Type B pancreatic cell (in vitro differentiated cells): ENCODE results near the gene ADAMTS16. TPM values are rescaled to one million over a fixed set of nuclear protein-coding genes. Genes with fewer than 3 reads are reported as not detected.
"Not testable (repeated sequence)": the region's sequence is repeated elsewhere in the genome, so short reads cannot be mapped to it uniquely, and the experiment has no call there.

Experiments
- DNase-seq: peaks from one replicate; pipeline ENCODE4 v3.0.0; 2021; ENCODE audit warnings: mixed read lengths; ENCODE audit not compliant: unreplicated experiment; ENCODE audit errors: extremely low spot score
- H3K27ac Mint-ChIP-seq: 2 replicates; pipeline ENCODE4 v1.8.0; 2021; ENCODE audit warnings: mild to moderate bottlenecking, mixed read lengths
- H3K27me3 Mint-ChIP-seq: 2 replicates; pipeline ENCODE4 v1.8.0; 2021; ENCODE audit warnings: mixed read lengths
- H3K36me3 Mint-ChIP-seq: 2 replicates; pipeline ENCODE4 v1.8.0; 2021; ENCODE audit warnings: mixed read lengths
- H3K4me1 Mint-ChIP-seq: one replicate; pipeline ENCODE4 v1.8.0; 2021; ENCODE audit warnings: mixed read lengths; ENCODE audit not compliant: unreplicated experiment
- H3K4me3 Mint-ChIP-seq: 2 replicates; pipeline ENCODE4 v1.8.0; 2021; ENCODE audit warnings: mild to moderate bottlenecking, mixed read lengths
- H3K9me3 Mint-ChIP-seq: 2 replicates; pipeline ENCODE4 v1.8.0; 2021; ENCODE audit warnings: mixed read lengths
- total RNA-seq: library from RNA; stranded (reverse); gene quantifications from 2 replicates; pipeline ENCODE4 v1.2.1, GENCODE V29; 2021; ENCODE audit warnings: low replicate concordance
- TF ChIP-seq, protein P1 (sequence below): fragments of 200-600 bp; sonication (generic); conservative IDR thresholded peaks from 2 replicates; pipeline ENCODE4 v1.5.0; 2021; ENCODE audit warnings: antibody characterized with exemption, mild to moderate bottlenecking

The ADAMTS16 gene
- total RNA-seq, 1 donor from 2014 or later, result 23.3 TPM

DNA sequence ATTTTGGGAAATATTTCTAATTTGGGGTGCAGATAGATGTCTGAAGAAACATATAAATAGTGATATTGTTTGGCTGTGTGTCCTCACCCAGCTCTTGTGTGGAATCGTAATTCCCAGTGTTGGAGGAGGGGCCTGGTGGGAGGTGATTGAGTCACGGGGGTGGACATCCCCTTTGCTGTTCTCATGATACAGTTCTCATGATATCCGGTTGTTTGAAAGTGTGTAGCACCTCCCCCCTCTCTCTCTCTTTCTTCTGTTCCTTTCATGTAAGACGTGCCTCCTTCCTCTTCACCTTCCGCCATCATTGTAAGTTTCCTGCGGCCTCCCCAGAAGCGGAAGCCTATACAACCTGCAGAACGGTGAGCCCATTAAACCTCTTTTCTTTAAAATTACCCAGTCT is 11.4 kb upstream of the ADAMTS16 start:
- Mint-ChIP-seq H3K36me3 (no peaks in the 10 kb centered on the region), H3K4me3 (no peak overlapping the region), H3K27me3 (peaks cover 2% of the 10 kb centered on the region), H3K27ac (no peak overlapping the region), H3K4me1 (no peaks in the 10 kb centered on the region), H3K9me3 (no peaks in the 10 kb centered on the region)
- TF ChIP-seq, protein P1, sequence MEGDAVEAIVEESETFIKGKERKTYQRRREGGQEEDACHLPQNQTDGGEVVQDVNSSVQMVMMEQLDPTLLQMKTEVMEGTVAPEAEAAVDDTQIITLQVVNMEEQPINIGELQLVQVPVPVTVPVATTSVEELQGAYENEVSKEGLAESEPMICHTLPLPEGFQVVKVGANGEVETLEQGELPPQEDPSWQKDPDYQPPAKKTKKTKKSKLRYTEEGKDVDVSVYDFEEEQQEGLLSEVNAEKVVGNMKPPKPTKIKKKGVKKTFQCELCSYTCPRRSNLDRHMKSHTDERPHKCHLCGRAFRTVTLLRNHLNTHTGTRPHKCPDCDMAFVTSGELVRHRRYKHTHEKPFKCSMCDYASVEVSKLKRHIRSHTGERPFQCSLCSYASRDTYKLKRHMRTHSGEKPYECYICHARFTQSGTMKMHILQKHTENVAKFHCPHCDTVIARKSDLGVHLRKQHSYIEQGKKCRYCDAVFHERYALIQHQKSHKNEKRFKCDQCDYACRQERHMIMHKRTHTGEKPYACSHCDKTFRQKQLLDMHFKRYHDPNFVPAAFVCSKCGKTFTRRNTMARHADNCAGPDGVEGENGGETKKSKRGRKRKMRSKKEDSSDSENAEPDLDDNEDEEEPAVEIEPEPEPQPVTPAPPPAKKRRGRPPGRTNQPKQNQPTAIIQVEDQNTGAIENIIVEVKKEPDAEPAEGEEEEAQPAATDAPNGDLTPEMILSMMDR, result no peak
- DNase-seq, result no peak

GRCh38 chr5:5132234-5132633 is 7.9 kb upstream of the ADAMTS16 start:
- Mint-ChIP-seq H3K27ac (no peak overlapping the region), H3K36me3 (no peaks in the 10 kb centered on the region), H3K27me3 (peaks cover 13% of the 10 kb centered on the region), H3K9me3 (no peaks in the 10 kb centered on the region), H3K4me1 (no peaks in the 10 kb centered on the region), H3K4me3 (no peak overlapping the region)
- TF ChIP-seq, protein P1, result no peak
- no peak for DNase-seq

DNA sequence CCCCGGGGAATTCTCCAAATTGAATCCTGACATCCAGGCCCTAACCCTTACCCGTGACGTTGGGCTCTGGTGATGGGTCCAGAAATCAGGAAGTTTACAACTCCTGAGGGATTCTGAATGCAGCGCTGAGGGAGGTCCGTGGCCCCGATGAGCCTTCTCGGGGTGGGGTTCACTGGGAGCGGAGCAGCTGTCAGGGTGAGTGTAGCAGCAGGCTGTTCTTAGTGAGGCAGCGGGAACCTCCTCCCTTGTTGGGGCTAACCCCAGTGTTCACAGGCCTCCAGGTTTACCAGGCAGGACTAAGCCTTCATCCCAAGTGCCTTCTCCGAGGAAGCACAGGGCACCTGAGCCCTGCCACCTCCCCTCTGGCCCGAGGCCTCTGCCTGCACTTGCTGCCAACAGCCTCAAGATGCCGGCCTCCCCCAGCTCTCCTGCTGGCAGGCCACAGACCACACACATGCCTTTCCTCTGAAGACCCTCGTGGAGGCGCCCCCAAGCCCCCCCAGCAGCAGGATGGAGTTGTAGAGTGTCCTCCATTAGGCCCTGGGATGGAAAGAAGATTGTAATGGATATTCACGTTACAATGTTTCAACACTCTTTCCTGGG is 7.3 kb upstream of the ADAMTS16 start:
- Mint-ChIP-seq H3K9me3 (no peaks in the 10 kb centered on the region), H3K27ac (no peak overlapping the region), H3K27me3 (peaks cover 13% of the 10 kb centered on the region)

GRCh38 chr5:5134107-5134506 is 6.0 kb upstream of the ADAMTS16 start:
- no peak for DNase-seq
- Mint-ChIP-seq H3K9me3 (no peaks in the 10 kb centered on the region), H3K36me3 (no peaks in the 10 kb centered on the region), H3K4me3 (no peak overlapping the region), H3K27ac (no peak overlapping the region), H3K4me1 (no peaks in the 10 kb centered on the region), H3K27me3 (peaks cover 21% of the 10 kb centered on the region)
- TF ChIP-seq, protein P1, result no peak

More for the DNA sequence above, 7.3 kb upstream of the ADAMTS16 start:
- TF ChIP-seq, protein P1, result no peak
- Mint-ChIP-seq H3K36me3 (no peaks in the 10 kb centered on the region), H3K4me1 (no peaks in the 10 kb centered on the region), H3K4me3 (no peak overlapping the region)
- no peak for DNase-seq

DNA sequence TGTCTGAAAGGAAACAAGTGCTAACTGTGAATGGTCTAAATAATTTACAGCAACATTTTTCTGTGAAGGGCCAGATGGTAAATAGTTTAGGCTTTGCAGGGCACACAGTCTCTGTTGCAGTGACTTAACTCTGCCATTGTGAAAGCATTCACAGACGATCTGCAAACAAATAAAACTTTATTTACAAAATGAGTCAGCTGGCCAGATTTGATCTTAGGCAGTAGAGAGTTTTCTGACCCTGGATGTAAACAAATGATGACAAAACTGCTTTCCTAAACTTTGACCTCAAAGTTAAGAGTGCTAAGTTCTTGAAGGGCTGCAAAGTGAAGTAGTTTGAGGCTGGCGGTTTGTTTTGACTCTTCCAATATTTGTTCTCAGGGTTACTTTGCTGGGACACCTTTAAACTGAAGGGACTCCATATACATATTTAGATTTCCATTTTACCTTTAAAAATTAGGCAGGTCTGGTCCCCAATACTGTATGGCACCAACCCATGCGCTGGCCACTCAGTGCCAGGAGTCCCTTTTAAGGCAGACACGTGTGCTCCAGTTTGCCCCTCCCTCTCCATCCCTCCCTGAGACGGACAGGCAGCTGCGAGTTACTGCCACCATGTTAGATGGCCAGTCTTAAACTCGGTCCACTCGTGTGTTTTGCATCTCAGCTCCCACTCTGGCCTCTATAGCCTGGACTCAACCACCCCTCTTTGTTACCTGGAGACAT is 4.0 kb upstream of the ADAMTS16 start:
- no peak for DNase-seq
- TF ChIP-seq, protein P1, result no peak
- H3K27ac Mint-ChIP-seq, result peak overlapping the region; percentile 11
- H3K9me3 Mint-ChIP-seq, result no peaks in the 10 kb centered on the region
- H3K27me3 Mint-ChIP-seq, result peaks cover 31% of the 10 kb centered on the region
- no peaks in the 10 kb centered on the region for H3K36me3 Mint-ChIP-seq
- peaks cover 5% of the 10 kb centered on the region for H3K4me1 Mint-ChIP-seq
- H3K4me3 Mint-ChIP-seq, result no peak overlapping the region

DNA sequence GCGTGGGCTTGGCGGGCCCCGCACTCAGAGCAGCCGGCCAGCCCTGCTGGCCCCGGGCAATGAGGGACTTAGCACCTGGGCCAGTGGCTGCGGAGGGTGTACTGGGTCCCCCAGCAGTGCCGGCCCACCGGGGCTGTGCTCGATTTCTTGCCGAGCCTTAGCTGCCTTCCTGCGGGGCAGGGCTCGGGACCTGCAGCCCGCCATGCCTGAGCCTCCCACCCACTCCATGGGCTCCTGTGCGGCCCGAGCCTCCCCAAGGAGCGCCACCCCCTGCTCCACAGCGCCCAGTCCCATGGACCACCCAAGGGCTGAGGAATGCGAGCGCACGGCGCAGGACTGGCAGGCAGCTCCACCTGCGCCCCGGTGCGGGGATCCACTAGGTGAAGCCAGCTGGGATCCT is 2.3 kb upstream of the ADAMTS16 start:
- H3K27me3 Mint-ChIP-seq, result peaks cover 43% of the 10 kb centered on the region
- H3K27ac Mint-ChIP-seq, H3K4me3 Mint-ChIP-seq, H3K9me3 Mint-ChIP-seq, DNase-seq, H3K36me3 Mint-ChIP-seq, H3K4me1 Mint-ChIP-seq: not testable (repeated sequence)
